ENCODE measurements around the gene NRXN3.

NRXN3 gene

GRCh38 chr14:79281244-79282152 lies 1111.3 kb downstream of the NRXN3 start:
- peak; percentile 7 for DNase-seq (ENCODE audit: low spot score)

DNA sequence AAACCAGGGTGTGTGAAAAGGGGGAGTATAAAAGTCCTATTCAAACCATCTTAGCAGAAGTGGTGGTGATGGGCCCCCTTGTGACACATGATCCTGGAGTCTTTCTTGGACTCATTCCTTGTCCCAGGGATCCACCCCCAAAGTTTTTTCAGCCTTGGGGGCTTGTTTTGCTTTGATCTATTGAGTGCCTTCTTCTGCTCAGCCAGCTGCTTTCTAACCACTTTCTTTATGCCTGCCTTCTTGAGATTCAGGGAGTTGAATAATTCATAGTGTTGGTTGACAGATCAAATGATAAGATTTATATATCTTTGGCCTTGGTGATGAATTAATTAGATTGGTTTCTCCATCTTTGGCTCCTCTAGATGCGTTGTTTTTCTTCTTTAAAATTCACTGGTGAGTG lies 1114.4 kb downstream of the NRXN3 start:
- no peak for DNase-seq (ENCODE audit: low spot score)

DNA sequence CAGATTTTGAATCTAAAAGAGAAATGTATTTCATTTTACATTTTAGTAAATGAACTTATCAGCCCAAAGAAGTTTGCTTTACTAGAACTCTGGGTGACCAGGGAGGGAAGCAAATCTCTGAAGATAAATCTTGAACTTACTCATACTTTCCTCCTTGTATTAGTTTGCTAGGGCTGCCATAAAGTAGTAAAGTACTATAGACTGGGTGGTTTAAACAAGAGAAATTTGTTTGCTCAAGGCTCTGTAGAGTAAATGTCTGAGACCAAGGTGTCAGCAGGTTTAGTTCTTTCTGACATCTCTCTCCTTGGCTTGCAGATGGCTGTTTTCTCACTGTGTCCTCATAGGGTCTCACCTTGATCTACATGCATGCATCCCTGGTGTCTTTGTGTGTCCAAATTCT lies 1115.1 kb downstream of the NRXN3 start:
- DNase-seq (ENCODE audit: low spot score), result no peak

DNA sequence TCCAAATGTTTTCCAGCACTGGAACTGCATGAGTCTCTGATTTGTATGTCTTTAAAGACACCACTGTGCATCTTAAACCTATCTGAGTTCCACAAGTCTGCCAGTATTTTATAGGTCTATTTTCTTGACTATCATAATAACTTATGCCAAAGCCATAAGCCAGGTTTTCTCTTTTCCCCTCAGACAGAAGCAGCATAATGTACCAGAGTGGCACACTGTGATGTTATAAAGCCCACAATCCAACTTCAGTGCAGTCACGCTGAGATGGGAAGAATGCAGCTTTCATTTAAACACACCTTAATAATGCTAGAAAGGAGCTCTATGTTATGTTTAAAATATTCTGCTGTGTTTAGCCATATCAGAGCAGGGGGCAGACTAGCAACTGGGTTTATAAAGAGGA lies 1117.8 kb downstream of the NRXN3 start:
- DNase-seq (ENCODE audit: low spot score), result no peak

DNA sequence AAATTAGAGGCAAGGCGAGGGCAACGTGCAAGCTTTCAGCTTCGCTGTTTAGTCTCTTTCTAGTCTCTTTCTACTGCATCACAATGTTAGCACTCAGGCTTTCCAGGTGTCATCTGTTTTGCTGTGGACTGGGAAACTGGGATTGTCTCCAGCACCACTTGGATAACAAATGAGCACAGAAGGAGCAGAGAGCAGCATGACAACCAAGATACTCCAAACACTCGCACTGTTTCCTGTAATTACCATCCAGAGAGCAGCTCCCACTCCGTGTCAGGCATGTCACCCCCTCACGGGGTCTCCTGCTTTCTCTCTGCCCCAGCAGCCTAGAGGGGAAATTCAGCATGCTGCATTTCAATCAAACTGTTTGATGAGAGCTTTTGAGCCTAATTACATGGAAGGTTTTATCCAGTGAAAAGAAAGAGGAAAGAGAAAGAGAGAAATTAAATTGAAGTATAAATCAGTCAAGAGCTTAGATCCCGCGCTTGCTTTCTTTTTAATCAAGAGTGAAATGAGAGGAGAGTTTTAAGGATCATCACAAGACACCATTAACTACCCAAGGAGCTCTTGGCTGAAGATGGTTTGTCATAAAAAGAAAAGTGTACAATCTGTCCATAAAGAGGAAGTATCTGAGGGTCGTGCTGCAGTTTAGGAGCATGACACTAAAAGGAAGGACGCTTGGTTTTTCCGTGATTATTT lies 1123.5 kb downstream of the NRXN3 start:
- DNase-seq (ENCODE audit: low spot score), result peak; percentile 7

- DNase-seq (ENCODE audit: low spot score), result no peak
Measured at GRCh38 chr14:79294499-79294898, 1124.3 kb downstream of the NRXN3 start.

DNA sequence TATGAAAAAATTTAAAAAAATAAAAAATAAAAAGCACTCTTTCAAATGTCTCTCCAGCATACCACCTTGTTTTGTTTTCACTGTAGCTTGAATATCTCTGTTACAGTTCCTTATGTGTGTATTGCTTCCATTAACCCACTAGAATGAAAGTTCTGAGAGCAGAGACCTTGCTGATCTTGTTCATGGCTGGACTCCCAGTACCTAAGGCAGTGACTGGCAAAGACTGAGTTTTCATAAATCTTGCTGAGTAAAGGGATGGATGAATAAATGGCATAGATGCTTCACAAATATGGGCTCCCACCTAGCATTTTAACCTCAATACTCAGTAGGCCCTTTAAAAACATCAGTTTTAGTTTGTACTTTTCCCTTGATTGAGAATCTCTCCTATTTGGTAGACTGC lies 1125.2 kb downstream of the NRXN3 start:
- DNase-seq (ENCODE audit: low spot score), result no peak

DNA sequence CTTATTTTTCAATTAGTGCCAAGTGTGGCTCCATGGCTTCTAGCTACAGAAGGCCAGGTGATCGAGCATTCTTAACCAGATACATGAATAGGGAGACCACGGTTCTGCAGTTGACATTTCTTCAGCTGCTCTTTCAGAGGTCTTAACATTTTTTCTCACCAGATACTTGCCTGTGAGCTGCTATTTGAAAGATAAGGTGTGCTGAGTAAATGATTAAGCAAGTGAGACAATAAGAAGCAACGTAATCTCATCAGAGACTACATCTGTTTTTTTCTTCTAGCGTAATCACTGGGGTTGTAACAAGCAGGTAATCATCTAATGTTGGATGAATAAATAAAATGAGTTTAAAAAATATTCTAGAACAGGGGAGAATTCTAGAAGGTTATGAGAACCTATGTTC lies 1128.2 kb downstream of the NRXN3 start:
- no peak for DNase-seq (ENCODE audit: low spot score)

GRCh38 chr14:79299162-79299561 lies 1129.0 kb downstream of the NRXN3 start:
- DNase-seq (ENCODE audit: low spot score), result no peak

- DNase-seq (ENCODE audit: low spot score), result no peak
Measured at GRCh38 chr14:79304279-79304678, 1134.1 kb downstream of the NRXN3 start.

GRCh38 chr14:79306546-79306945 lies 1136.4 kb downstream of the NRXN3 start:
- no peak for DNase-seq (ENCODE audit: low spot score)

GRCh38 chr14:79318371-79318770 lies 1148.2 kb downstream of the NRXN3 start:
- no peak for DNase-seq (ENCODE audit: low spot score)

- DNase-seq (ENCODE audit: low spot score), result no peak
Measured at GRCh38 chr14:79320561-79320960, 1150.4 kb downstream of the NRXN3 start.

GRCh38 chr14:79321070-79321469 lies 1150.9 kb downstream of the NRXN3 start:
- DNase-seq (ENCODE audit: low spot score), result no peak

- DNase-seq (ENCODE audit: low spot score), result no peak
Measured at GRCh38 chr14:79325071-79325470, 1154.9 kb downstream of the NRXN3 start.

- no peak for DNase-seq (ENCODE audit: low spot score)
Measured at GRCh38 chr14:79325557-79325956, 1155.4 kb downstream of the NRXN3 start.

- DNase-seq (ENCODE audit: low spot score), result no peak
Measured at GRCh38 chr14:79328863-79329262, 1158.7 kb downstream of the NRXN3 start.

GRCh38 chr14:79331830-79332229 lies 1161.7 kb downstream of the NRXN3 start:
- no peak for DNase-seq (ENCODE audit: low spot score)

DNA sequence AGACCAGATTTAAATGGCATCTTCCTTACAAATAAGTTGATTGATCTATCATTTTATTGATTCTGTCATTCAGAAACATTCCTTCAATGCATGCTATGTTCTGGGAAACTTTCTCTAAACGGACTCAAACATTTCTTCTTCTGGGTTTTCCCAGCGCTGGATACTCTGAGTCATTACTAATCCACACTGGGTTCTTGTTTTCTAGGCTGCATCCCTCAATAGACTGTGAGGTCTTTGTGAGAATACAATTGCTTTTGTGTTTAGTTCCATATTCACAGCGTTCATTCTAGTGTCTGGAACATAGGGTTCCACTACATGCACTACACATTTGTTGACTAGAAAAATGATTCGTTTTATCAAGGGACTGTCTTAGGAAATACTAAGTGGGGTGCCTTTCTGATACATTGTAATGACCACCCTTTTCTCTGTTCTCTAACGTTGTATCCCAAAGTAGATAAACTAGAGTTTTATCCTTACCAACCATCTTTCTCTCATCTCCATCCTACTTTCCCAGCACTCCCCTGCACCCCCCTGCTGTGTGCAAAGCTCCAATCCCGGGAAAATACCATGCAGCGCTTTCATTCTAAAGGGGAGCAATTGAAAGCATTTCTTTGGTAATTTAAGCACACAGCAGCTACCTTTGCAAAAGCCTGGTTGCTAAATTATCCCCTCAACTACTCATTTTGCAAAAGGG lies 1162.5 kb downstream of the NRXN3 start:
- DNase-seq (ENCODE audit: low spot score), result no peak

GRCh38 chr14:79333198-79333546 lies 1163.0 kb downstream of the NRXN3 start:
- DNase-seq (ENCODE audit: low spot score), result no peak

DNA sequence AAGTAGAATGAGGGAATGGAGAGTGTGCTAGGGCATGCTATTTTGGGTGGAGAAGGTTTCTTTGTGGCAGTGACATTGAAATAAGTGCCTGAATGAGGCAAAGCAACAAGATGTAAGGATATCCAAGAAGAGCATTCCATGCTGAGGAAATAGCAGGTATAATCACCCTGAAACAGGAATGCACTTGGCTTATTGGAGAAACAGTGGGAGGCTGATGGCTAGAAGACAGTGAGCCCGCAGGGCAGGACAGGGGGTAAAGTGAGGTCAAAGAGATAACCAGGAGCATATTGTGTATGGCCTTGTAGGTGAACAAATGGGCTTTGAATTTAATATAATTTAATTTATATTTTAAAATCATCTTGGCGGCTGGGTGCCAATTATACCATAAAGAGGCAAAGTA lies 1164.1 kb downstream of the NRXN3 start:
- DNase-seq (ENCODE audit: low spot score), result no peak

DNA sequence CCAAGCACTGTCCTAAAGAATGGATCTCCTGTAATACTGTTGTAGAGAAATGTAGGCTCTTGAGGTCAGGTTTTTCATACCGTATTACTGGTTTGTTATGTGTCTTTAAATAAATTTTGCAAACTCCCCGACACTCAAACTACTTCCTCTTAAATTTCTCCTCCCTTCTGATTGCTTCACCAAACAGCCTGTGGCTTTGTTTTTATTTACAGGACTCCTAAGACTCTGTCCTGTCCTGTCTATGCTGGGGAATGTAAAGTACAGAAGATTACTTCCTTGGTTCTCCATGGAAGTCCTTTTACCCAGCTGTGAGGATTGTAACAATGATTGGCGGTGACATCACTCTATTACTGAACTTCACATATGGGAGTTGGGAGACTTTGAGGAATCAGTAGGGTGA lies 1167.6 kb downstream of the NRXN3 start:
- DNase-seq (ENCODE audit: low spot score), result no peak

DNA sequence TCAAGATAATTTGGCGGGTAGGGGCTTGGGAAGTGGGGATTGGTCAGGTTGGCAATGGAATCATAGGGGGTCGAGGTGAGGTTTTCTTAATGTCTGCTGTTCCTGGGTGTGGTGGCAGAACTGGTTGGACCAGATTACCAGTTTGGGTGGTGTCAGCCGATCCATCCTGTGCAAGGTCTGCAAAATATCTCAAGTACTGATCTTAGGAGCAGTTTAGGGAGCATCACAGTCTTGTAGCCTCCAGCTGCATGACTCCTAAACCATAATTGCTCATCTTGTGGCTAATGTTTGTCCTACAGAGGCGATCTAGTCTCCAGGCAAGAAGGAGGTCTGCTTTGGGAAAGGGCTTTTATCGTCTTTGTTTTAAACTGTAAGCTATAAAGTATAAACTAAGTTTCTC lies 1172.8 kb downstream of the NRXN3 start:
- DNase-seq (ENCODE audit: low spot score), result no peak
